IPS-15b (cell line): ENCODE data around the gene HHEX.

Source experiments
- H3K27me3 ChIP-seq: one replicate; pipeline ENCODE4 v1.6.1; 2013; ENCODE audit warnings: low read length; ENCODE audit not compliant: control insufficient read depth, insufficient read depth
- H3K36me3 ChIP-seq: one replicate; pipeline ENCODE4 v1.6.1; 2013; ENCODE audit warnings: low read length; ENCODE audit not compliant: control insufficient read depth, insufficient read depth
- H3K4me1 ChIP-seq: one replicate; pipeline ENCODE4 v1.6.1; 2013; ENCODE audit warnings: mild to moderate bottlenecking, low read length; ENCODE audit not compliant: control insufficient read depth, insufficient read depth
- H3K4me3 ChIP-seq: one replicate; pipeline ENCODE4 v1.5.1; 2013; ENCODE audit warnings: low read depth, low read length
- H3K9ac ChIP-seq: one replicate; pipeline ENCODE4 v1.6.1; 2013; ENCODE audit warnings: low read depth, mild to moderate bottlenecking, low read length
- H3K9me3 ChIP-seq: one replicate; pipeline ENCODE4 v1.6.1; 2013; ENCODE audit warnings: mild to moderate bottlenecking, low read length; ENCODE audit not compliant: control insufficient read depth, insufficient read depth

HHEX gene

GRCh38 chr10:92742331-92743228, 52.8 kb downstream of the HHEX start:
- H3K9ac ChIP-seq: no peak overlapping the region
- H3K4me3 ChIP-seq: no peak overlapping the region
- no peaks in the 10 kb centered on the region for H3K9me3 ChIP-seq
- H3K27me3 ChIP-seq: no peaks in the 10 kb centered on the region
- H3K36me3 ChIP-seq: no peaks in the 10 kb centered on the region
- H3K4me1 ChIP-seq: no peaks in the 10 kb centered on the region
